GM18505 (cell line): Measurements from ENCODE around the gene C16orf96.
"Not testable (repeated sequence)": the region's sequence is repeated elsewhere in the genome, so short reads cannot be mapped to it uniquely, and the experiment has no call there.

Source experiments
- ATAC-seq: cut with Tn5 transposase; IDR thresholded peaks from one replicate; pipeline ENCODE4 v1.9.1; 2021; ENCODE audit not compliant: unreplicated experiment
- POLR2A ChIP-seq: IDR thresholded peaks from 4 replicates; pipeline ENCODE4 v1.6.1; 2011; ENCODE audit warnings: borderline replicate concordance; ENCODE audit not compliant: insufficient read depth, insufficient read length; ENCODE audit errors: extremely low read depth

C16orf96 gene

DNA sequence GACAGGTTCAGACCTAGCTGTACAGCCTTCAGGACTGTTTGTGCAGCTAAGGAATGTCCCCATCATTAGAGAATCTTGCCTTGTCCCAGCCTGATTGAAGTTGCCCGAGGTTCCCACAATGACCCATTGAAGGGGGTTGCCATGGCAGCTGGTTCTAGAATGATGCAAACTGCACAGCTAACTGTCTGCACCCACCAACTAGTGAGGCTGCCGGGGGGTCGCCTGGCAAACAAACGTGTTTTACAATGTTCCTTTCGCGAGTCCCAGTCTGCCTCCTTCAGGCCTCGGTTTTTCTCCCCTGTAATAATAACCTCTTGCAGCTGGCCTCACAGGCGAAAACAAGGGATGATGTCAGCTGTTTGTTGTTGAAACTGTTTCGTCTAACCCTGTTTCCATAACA, 5.5 kb downstream of the C16orf96 start:
- TF ChIP-seq POLR2A = no peak
- ATAC-seq = no peak

DNA sequence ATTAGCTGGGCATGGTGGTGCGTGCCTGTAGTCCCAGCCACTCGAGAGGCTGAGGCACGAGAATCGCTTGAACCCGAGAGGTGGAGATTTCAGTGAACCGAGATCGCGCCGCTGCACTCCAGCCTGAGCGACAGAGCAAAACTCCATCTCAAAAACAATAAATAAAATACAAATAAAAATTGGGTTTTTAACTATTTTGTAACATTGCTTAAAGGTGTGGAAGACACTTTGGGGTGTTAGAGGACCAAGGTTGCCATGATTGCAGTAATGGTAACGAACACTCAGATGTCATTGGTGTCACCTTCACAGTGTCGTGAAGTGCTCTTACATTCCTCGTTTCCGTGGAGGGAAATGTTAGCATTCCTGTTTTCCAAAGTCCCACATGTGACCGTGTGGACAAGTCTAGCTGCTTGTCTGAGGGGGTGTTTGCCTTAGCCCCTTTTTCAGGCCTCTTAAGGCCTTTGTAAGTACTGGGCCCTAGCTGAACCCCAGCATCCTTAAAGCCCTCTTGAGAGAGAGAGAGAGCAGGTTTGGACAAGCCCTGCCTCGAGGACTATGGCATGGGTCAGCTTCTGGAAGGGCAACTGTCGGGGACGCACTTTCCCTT, 8.6 kb downstream of the C16orf96 start:
- TF ChIP-seq POLR2A = no peak
- no peak for ATAC-seq

DNA sequence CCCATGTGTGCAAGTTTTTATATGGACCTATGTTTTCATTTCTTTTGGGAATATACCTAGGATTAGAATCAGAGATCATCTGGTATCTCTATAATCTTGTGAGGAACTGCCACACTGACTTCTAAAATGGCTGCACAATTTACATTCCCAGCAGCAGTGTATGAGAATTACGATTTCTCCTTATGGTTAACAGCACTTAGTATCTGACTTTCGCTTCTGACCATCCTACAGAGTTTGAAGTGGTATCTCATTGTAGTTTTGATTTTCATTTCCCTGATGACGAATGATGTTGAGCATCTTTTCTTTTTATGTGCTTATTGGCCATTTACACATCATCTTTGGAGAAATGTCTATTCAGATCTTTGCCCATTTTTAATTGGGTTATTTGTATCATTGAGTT, 10.0 kb downstream of the C16orf96 start:
- no peak for TF ChIP-seq POLR2A
- no peak for ATAC-seq

DNA sequence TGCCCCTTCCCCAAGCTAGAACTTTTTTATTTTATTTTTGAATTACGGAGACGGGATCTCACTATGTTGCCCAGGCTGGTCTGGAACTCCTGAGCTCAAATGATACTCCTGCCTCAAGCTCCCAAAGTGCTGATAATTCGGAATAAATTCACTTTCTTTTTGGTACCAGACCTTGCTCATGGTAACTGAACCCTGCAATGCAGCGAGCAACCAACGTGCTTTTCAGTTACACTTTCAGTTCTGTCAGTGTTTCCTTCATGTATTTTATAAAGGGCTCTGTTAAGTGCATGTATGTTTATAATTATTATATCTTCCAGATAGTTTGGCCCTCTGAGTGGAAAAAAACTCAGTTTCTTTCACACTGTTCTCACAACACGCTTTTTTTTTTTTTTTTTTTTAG, 13.9 kb downstream of the C16orf96 start:
- TF ChIP-seq POLR2A = no peak
- ATAC-seq = no peak

DNA sequence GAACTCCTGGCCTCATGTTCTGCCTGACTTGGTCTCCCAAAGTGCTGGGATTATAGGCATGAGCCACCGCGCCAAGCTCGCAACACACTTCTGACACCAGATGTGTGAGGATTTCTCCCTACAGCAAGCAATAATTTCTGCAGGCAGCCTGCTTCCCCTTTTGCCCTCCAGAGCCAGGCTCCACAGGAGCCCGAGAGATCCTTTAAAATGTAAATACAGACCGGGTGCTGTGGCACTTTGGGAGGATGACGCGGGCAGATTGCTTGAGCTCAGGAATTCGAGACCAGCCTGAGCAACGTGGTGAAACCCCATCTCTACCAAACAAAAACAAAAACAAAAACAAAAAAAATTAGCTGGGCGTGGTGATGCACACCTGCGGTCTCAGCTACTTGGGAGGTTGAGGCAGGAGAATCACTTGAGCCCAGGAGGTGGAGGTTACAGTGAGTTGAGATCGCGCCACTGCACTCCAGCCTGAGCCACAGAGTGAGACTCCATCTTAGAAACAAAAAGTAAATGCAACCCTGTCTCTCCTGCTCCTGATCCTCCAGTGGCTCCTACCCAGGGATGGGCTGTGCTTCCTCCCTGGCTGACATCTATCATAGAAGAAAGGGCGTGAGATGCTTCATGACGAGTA, 14.7 kb downstream of the C16orf96 start:
- no peak for ATAC-seq

DNA sequence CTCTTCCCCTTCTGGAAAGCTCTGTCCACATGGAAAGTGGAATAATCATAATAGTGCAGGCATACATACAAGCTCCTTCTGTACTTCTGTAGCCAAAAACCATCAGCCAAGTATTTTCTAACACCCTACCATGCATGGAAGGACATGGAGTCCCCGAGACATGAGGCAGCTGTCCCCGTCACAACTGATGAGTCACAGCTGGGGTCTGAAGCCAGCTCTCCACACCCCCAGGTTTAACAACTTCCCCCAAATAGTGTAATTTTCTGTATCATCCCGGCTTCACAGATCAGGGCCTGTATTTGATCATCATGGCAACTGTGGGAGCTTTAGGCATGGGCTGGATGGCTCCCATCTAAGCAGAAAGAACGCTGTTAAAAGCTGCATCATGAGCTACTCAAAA, 16.6 kb downstream of the C16orf96 start:
- no peak for ATAC-seq
- no peak for TF ChIP-seq POLR2A

More for the DNA sequence above, 14.7 kb downstream of the C16orf96 start:
- TF ChIP-seq POLR2A = no peak

DNA sequence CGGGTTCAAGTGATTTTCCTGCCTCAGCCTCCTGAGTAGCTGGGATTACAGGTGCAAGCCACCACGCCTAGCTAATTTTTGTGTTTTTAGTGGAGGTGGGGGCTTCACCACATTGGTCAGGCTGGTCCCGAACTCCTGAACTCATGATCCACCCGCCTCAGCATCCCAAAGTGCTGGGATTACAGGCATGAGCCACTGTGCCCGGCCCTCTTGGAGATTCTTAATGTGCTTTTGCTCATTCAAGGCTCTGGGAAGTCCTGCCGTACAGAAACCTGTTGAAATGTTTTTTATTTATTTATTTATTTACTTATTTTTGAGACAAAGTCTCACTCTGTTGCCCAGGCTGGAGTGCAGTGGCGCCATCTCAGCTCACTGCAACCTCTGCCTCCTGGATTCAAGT, 17.8 kb downstream of the C16orf96 start:
- ATAC-seq = not testable (repeated sequence)

DNA sequence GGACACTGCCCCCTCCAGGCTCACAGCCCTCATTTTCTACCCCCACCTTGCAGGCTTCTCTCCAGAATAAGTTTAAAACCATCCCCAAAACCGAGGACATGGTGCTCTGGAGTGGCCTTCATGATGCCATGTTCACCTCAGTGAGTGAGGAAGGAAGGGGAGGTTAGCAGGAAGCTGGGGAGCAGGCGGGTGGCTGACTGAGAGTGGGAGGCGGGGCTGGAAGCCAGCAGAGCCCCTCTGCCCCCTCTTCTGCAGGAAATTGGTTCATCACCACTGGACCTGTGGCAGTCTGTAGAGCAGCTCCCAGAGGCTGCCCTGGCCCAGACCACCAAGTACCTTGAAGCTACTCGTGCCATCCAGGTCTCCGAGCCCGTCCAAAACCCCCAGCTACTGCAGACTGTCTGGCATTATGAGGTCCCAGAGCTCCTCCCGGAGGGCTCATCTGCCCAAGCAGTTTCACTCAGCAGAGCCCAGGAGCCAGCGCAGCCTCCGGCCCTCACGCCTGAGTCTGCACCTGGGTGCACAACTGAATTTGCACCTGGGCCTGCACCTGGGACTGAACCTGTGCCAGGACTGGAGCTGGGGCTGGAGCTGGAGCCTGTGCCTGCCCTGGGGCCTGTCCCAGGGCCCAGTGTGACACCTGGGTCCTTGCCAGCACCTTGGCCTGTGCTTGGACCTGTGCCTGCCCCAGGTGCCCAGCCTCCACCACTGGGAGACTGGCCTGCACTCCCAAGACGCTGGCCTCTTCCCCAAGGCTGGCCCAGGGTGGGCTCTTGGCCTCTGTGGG, 19.0 kb downstream of the C16orf96 start:
- ATAC-seq = no peak
- TF ChIP-seq POLR2A = no peak

DNA sequence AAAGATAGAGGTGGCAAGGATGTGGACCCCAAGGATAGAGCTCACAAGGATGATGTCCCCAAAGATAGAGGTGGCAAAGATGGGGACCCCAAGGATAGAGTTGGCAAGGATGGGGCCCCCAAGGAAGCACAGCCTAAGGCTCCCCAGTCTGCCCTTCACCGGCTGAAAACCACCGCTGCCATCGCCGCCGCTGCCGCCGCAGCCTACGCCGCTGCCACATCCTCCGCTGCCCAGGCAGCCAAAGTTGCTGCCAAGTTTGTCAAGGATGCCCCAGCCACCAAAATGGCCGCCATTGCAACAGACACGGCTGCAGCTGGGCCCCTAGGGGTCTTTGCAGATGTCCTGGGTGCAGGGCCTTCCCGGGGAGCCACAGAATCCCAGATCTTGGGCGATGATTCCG, 19.9 kb downstream of the C16orf96 start:
- no peak for TF ChIP-seq POLR2A
- ATAC-seq = no peak

DNA sequence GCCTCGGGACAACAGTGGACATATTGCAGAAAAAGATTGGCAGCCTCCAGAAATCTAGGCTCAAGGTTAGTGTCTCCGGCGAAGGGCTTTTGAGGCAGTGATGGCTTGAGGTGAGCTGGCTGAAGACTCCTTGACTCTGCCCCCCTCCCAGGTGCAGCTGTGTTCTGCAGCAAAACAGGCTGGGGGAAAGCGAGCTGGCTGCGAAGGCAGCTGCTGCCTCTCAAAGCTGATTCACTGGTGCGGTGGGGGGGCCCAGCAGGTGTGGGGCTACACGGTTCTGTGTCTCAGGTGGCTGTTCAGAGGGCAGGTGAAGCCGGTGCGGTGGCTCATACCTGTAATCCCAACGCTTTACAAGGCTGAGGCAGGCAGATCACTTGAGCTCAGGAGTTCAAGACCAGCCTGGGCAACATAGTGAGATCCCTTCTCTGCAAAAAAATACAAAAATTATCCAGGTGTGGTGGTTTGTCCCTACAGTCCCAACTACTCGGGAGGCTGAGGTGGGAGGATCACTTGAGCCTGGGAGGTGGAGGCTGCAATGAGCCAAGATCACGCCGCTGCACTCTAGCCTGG, 22.9 kb downstream of the C16orf96 start:
- TF ChIP-seq POLR2A = no peak
- ATAC-seq = no peak

DNA sequence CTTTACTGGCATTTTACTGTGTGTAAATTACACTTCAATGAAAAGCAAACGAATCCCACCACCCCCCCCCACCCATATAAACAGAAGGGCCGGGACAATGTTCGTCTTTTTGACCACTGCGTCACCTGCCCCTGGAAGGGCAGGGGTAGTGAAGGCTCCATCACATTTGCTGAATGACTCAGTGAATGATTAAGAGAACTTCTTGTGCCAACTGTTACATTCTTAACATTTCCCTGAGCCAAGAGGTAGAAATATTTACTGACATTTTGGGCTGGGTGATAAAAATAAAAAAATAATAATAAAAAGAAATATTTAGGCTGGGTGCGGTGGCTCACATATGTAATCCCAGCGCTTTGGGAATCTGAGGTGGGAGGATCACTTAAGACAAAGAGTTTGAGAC, 24.1 kb downstream of the C16orf96 start:
- no peak for TF ChIP-seq POLR2A
- ATAC-seq = no peak

DNA sequence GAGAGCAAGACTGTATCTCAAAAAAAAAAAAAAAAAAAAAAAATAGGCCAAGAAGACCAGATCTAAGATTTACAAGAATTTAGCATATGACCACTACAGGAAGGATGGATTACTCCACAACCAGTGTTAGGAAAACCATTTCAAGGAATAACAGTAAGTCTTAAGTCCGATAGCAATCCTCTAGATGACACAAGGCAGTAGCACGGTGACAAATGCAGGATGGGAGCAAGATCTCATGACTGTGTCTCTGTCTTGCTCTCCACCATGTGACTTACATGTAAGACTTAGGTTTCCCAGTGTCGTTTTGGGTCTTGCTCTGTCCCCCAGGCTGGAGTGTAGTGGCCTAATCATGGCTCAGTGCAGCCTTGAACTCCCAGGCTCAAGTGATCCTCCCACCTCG, 27.8 kb downstream of the C16orf96 start:
- TF ChIP-seq POLR2A = no peak
- ATAC-seq = no peak

DNA sequence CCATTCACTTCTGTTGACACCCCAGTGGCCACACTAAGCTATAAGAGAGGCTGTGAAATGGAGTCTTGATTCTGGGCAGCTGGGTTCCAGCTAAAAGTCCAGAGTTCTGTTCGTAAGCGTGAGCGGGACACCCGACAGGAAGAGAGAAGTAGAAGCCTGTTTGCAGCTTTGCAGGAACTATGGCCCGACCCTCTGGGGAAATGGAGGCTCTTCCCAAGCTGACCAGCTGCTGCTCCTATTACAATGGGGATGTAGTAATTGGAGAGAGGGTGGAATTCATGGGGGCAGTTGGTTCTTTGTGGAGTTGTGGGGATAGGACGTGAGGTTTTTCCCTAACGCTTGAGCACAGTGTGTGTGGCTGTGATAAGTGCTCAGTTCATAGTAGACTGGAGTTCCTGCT, 30.2 kb downstream of the C16orf96 start:
- no peak for ATAC-seq
- no peak for TF ChIP-seq POLR2A

DNA sequence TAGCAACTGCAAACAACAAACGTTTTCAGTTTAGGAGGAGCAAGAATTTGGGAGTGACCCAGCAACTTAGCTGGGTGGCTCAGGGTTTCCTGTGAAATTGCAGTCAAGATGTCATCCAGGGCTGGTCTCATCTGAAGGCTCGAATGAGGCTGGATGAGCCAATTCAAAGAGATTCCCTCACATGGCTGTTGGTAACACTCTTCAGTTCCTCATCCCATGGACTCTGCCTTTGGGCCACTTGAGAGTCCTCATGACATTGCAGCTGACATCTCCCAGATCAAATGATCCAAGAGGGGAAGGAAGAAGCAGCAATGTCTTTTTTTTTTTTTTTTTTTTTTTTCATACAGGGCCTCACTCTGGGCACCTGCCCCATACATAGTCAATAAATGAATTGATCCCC, 32.2 kb downstream of the C16orf96 start:
- ATAC-seq = no peak
- no peak for TF ChIP-seq POLR2A
